Left renal pelvis (tissue), 4 donors: ENCODE results near the gene AGPAT2. TPM values are rescaled to one million over a fixed set of nuclear protein-coding genes. Genes with fewer than 3 reads are reported as not detected.
"Not testable (repeated sequence)": the region's sequence is repeated elsewhere in the genome, so short reads cannot be mapped to it uniquely, and the experiment has no call there.

Source experiments
- DNase-seq, 4 donors: peaks; one replicate each; pipeline ENCODE4 v3.0.0-alpha.2; 2013; ENCODE audit warnings: low read depth in 4 of 4, low spot score in 3 of 4
- polyA plus RNA-seq, 4 donors: library from polyadenylated mRNA; unstranded; fragments of 120-200 nt; gene quantifications; one replicate each; pipeline ENCODE4 v1.2.1, GENCODE V29; 2013; ENCODE audit not compliant: insufficient read length in 4 of 4

The AGPAT2 gene
- polyA plus RNA-seq, 4 donors: 15.3 to 53.8 (median 36.4) TPM

DNA sequence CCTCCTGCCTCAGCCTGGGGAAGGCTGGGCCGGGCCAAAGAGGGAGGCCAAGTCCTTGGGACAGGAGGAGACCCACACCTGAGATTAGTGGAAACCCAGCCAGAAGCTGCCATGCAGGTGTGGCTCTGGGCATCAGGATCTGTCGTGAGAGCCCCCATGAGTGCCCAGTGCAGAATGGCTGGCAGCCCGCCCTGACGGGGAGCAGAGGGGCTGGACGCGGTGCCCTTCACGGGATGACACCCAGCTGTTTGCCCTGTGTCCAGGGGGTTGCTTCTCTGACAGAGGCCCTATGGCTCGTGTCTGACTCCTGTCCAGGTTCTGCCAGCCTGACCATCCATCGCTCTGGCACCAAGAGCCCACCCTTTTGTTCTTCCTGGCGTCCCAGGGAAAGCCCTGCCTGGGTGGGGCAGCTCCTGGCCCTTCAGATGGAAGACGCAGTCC is 33.7 kb upstream of the AGPAT2 start:
- DNase-seq: no peak

DNA sequence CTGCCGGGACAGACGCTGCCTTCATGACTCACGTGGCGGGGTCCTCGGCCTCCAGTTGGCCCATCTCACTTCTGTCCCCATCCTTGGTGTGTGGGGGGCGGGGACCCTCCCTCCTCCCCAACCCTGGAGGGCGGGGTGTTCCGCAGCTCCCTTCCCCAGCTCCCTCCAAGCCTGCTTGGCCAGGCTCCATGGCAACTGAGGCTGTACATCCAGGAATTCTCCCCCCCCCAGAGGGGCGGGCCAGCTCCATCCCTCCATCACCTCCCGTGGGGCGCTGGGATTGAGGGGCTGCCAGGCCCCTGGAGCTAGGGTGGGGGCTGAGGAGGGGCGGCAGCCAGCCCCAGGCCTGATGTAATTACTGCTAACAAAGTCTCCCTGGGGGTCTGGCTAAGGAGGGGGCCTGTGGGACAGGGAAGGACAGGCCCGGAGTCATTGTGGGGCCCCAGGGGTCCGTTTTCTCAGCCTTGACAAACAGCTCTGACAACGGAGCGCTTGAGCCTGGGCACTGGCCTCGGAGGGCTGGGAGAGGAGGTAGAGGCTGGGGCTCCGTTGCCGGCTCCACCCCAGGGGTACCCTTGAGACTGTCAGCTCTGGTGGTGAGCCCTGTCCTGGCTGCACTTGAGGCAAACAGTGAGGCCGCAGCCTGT is 33.1 kb upstream of the AGPAT2 start:
- no peak for DNase-seq

- no peak for DNase-seq
These were observed 32.1 kb upstream of the AGPAT2 start for GRCh38 chr9:136719195-136719880.

DNA sequence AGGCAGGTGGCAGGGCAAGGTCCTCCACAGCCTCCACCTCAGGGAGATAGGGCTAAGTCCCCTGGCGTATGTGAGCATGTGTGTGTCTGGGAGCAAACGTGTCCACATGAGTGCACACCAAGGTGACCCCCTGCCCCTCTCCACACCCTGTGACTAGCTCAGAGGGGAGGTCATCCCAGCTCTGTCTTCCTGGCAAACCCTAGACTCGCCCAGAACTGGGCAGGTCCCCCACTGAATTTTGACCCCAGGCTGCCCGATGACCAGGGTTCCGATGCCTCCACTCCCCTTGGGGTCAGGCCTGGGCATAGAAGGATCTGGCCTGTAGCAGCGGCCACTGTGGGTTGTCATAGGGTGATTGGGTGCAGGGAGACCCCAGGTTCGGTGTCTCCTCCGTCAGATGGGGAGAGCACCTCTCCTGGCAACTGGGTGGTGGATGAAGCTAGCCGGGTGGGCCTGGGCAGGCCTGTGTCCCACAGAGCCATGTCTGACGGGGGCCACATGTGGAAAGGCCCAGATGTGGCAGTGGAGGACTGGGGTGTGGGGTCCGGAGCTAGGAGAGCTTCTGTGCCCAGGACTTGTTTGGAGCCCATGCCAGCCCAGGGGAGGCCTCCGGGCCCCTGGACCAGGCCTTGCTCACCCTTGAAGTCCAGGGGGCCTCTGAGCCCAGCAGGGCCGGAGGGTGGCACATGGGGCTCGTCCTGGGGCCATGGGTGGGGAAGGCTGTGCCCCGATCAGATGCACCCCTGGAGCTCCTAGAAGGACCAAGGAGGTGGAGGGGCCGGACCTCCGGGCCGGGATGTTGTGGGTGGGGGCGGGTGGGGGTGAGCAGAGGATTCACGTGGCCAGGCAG is 31.3 kb upstream of the AGPAT2 start:
- no peak for DNase-seq

- no peak for DNase-seq
These were observed 30.1 kb upstream of the AGPAT2 start for GRCh38 chr9:136717399-136717798.

- no peak for DNase-seq
These were observed 27.6 kb upstream of the AGPAT2 start for GRCh38 chr9:136714893-136715274.

DNA sequence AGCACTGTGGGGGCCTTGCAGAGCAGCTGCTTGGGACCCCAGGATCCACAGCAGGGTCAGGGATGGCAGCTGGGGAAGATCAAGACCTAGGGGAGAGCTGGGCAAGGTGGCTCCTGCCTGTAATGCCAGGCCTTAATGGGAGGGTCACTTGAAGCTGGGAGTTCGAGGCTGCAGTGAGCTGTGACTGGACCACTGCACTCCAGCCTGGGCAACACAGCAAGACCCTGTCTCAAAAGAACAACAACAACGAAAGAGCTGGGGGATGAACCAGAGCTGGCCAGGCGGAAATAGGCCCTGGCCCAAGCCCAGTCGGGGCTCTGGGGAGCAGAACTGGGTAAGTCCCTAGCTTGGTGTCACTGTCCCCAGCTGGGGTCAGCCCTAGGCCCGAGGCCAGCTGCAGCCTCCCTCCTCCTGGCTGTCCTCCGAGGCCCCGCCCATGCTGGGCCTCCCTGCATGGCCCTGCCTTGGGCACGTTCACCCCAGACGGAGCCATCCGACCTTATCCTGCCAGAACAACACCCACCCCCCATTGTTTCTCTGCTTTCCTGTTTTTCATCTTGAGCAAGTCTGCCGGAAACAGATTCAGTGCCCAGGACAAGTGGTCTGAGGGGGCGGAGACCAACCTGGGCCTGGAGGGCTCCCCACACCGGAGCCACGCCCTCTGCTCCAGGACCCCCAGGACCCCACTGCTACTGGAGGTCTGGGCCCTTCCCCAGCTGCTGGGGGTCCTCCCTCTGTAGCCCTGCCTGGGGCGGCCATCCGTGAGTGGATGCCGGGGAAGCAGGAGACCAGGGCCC is 27.0 kb upstream of the AGPAT2 start:
- no peak for DNase-seq

DNA sequence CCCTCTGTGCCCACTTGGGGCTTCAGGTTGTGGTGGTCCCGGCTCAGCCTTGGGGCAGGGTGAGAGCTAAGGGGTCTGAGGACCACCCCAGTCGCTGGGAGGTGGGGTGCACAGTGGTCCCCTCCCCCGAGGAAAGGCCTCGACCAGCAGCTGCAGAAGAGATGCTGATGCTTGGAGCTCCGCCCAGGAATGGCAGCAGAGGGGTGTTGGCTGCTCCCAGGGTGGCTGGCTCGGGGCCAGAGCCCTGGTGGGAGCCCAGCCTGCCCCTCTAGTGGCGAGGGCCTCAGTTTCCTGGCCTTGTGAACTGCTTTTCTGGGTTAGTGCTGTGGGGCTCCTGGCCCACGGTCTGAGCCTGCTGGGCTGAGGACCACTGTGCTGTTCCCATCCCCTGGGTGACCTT is 26.3 kb upstream of the AGPAT2 start:
- DNase-seq: no peak

GRCh38 chr9:136712690-136713544 is 25.7 kb upstream of the AGPAT2 start:
- DNase-seq: no peak

DNA sequence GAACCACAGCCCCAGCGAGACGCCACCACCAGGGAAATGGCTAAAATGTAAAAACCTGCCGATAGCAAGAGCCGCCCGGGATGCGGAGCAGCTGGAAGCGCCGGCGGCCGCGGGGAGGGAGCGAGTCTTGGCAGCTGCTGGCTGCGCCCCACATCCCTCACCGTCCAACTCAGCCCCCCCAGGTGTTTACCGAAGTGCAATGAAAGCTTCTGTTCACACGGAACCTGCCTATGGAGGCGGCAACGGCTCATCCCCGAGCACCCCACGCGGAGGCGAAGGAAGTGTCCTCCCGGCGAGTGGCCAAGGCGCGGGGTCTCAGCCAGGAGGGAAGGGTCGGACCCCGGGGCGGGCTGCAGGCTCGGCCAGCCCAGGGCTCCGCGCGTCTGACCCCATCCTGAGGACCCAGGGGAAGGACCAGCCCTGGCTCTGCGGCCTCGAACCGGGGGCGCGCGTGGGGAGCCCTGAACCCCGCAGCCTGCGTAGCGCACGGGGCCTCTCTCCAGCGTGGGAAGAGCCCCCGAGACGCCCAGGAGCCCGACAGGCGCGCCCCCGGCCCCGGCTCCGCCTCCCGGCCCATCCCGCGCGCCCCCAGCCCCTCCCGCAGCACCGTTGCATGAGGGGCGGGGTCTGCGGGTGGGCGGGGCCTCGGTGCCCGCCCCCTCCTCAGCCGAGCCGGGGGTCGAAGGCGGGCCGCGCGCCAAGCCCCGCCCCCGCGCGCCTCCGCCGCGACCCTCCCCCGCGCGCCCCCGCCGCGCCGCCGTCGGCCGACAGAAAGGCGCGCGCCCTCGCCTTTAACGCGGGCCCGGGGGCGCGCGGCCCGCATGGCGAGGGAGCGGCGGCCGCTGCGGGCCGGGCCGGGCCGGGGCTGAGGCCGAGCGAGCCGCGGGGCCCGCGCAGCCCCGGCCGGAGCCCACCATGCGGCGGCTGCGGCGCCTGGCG is 24.8 kb upstream of the AGPAT2 start, which contains the start of gene DIPK1B:
TSS of gene DIPK1B (plus strand) at position 822 of the 939 bp plus-strand sequence. CDS start at position 916, 94 bp downstream.
- DNase-seq: no peak

DNA sequence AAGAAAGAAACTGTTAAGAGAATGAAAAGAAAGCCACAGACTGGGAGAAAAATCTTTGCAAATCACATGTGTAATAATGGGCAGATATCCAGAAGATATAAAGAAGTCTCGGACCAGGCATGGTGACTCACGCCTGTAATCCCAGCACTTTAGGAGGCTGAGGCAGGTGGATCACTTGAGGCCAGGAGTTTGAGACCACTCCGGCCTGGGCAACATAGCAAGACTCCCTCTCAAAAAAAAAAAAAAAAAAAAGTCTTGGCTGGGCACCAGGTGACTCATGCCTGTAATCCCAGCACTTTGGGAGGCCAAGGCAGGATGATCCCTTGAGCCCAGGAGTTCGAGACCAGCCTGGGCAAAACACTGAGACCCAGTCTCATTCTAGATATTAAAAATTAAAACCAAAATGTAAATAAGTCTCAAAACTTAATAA is 24.0 kb upstream of the AGPAT2 start:
- not testable (repeated sequence) for DNase-seq

DNA sequence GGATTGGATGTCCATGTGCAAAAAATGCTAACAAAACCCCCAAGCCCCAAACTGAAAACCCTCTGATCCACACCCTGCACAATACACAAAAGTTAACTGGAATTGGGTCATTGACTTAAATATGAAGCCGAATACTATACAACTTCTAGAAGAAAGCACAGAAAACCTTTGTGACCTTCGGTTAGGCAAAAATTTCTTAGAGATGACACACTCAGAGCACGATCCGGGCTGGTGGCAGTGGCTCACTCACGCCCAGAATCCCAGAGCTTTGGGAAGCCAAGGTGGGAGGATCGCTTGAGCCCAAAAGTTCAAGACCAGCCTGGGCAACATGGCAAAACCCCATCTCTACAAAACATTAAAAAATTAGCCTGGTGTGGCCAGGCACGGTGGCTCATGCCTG is 23.3 kb upstream of the AGPAT2 start:
- DNase-seq: no peak

DNA sequence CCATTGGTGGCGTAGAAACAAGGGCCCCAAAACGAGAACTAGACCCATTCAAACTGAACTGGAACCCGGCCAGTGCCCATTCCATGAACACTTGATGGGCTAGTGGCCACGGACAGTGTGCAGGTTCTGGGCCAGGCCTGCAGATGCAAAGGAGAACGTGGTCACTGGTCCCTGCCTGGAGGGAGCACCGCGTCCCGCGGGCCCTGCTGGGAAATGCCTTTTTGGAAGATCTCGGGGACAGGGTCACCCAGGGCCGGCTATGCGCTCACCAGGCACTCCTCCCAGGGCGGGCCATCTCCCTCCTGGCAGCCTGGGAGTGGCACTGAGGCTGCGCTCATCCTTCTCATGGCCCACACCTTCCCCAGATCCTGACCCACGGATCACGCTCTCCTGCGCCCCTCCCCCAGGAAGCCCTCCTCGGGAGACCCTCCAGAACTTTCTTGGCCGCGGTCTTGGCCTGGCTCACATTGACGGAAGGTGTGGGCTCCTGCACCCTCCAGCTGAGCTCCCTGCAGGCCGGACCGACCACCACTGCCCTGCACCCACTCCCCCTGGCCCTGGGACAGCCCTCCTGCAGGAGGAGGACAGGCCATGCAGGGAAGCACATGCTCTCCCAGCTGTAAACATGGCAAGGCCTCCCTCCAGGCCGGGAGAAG is 22.3 kb upstream of the AGPAT2 start:
- DNase-seq: no peak

GRCh38 chr9:136707849-136708517 is 20.7 kb upstream of the AGPAT2 start:
- DNase-seq: no peak

GRCh38 chr9:136707011-136707410 is 19.8 kb upstream of the AGPAT2 start:
- DNase-seq: no peak

- no peak for DNase-seq
These were observed 18.3 kb upstream of the AGPAT2 start for GRCh38 chr9:136705564-136705963.

- DNase-seq: not testable (repeated sequence)
These were observed 17.5 kb upstream of the AGPAT2 start for GRCh38 chr9:136704741-136705140.
